Trophoblast cell (in vitro differentiated cells and primary cell): Measurements from ENCODE around the gene IMMP2L.

Source experiments
- DNase-seq, 2 donors: peaks; one replicate each; pipeline ENCODE4 v3.0.0-alpha.2; 2016
- H2AFZ ChIP-seq: 2 replicates; pipeline ENCODE4 v1.6.1; 2013; ENCODE audit warnings: low read length, moderate library complexity, mild to moderate bottlenecking; ENCODE audit not compliant: insufficient read depth, poor library complexity
- H2AK5ac ChIP-seq: 2 replicates; pipeline ENCODE4 v1.6.1; 2013; ENCODE audit warnings: mild to moderate bottlenecking, low read length
- H2BK120ac ChIP-seq: 2 replicates; pipeline ENCODE4 v1.6.1; 2013; ENCODE audit warnings: low read length, mild to moderate bottlenecking, moderate library complexity; ENCODE audit not compliant: insufficient read depth, poor library complexity
- H2BK12ac ChIP-seq: 2 replicates; pipeline ENCODE4 v1.6.1; 2013; ENCODE audit warnings: mild to moderate bottlenecking, low read length, moderate library complexity
- H2BK5ac ChIP-seq: 2 replicates; pipeline ENCODE4 v1.6.1; 2013; ENCODE audit warnings: low read length, low read depth, moderate library complexity, mild to moderate bottlenecking; ENCODE audit not compliant: poor library complexity
- H3K14ac ChIP-seq: 2 replicates; pipeline ENCODE4 v1.6.1; 2013; ENCODE audit warnings: mild to moderate bottlenecking, low read length
- H3K18ac ChIP-seq: 2 replicates; pipeline ENCODE4 v1.6.1; 2013; ENCODE audit warnings: mild to moderate bottlenecking, low read length
- H3K23ac ChIP-seq: 2 replicates; pipeline ENCODE4 v1.6.1; 2013; ENCODE audit warnings: low read length
- H3K27ac ChIP-seq: 2 replicates; pipeline ENCODE4 v1.5.1; 2013; ENCODE audit warnings: low read depth, mild to moderate bottlenecking, inconsistent platforms, low read length, moderate library complexity
- H3K27me3 ChIP-seq: 2 replicates; pipeline ENCODE4 v1.6.1; 2013; ENCODE audit warnings: inconsistent platforms, mild to moderate bottlenecking, low read length, moderate library complexity; ENCODE audit not compliant: insufficient read depth
- H3K36me3 ChIP-seq, 2 experiments: 1 replicate in 1 of 2; 2 replicates in 1 of 2; pipeline ENCODE4 v1.6.1; 2013; ENCODE audit warnings: low read length in 2 of 2, mild to moderate bottlenecking in 2 of 2, moderate library complexity in 1 of 2; ENCODE audit not compliant: insufficient read depth in 2 of 2, control insufficient read depth in 1 of 2
- H3K4ac ChIP-seq: 2 replicates; pipeline ENCODE4 v1.6.1; 2013; ENCODE audit warnings: low read depth, mild to moderate bottlenecking, low read length, moderate library complexity
- H3K4me1 ChIP-seq, 2 experiments: 1 replicate in 1 of 2; 2 replicates in 1 of 2; pipeline ENCODE4 v1.6.1; 2013; ENCODE audit warnings: low read length in 2 of 2, mild to moderate bottlenecking in 2 of 2, moderate library complexity in 1 of 2; ENCODE audit not compliant: insufficient read depth in 2 of 2, control insufficient read depth in 1 of 2
- H3K4me2 ChIP-seq: 2 replicates; pipeline ENCODE4 v1.6.1; 2013; ENCODE audit warnings: inconsistent platforms, mild to moderate bottlenecking, low read length, moderate library complexity
- H3K4me3 ChIP-seq: 2 replicates; pipeline ENCODE4 v1.5.1; 2013; ENCODE audit warnings: mild to moderate bottlenecking, low read depth, low read length, inconsistent platforms
- H3K79me1 ChIP-seq: one replicate; pipeline ENCODE4 v1.6.1; 2013; ENCODE audit warnings: low read length
- H3K79me2 ChIP-seq: 2 replicates; pipeline ENCODE4 v1.6.1; 2013; ENCODE audit warnings: low read length, mild to moderate bottlenecking; ENCODE audit not compliant: control insufficient read depth, insufficient read depth, poor library complexity
- H3K9ac ChIP-seq: 2 replicates; pipeline ENCODE4 v1.6.1; 2013; ENCODE audit warnings: mild to moderate bottlenecking, low read length
- H3K9me3 ChIP-seq: 2 replicates; pipeline ENCODE4 v1.6.1; 2013; ENCODE audit warnings: low read depth, mild to moderate bottlenecking, control low read depth, inconsistent platforms, low read length; ENCODE audit not compliant: insufficient read depth
- H4K12ac ChIP-seq: 2 replicates; pipeline ENCODE4 v1.6.1; 2013; ENCODE audit warnings: low read depth, mild to moderate bottlenecking, low read length, moderate library complexity
- H4K8ac ChIP-seq: 2 replicates; pipeline ENCODE4 v1.6.1; 2013; ENCODE audit warnings: low read depth, mild to moderate bottlenecking, low read length, moderate library complexity
- H4K91ac ChIP-seq: one replicate; pipeline ENCODE4 v1.6.1; 2013; ENCODE audit warnings: low read depth, mild to moderate bottlenecking, low read length, moderate library complexity
- WGBS: extraction: QIAGEN DNeasy Blood & Tissue Kit; methylation state at CpG from one replicate; pipeline ENCODE4 v1.1.7; 2013; ENCODE audit warnings: missing lambda C conversion rate; ENCODE audit not compliant: insufficient read length, insufficient coverage; ENCODE audit errors: extremely low coverage; 5-methylcytosine and 5-hydroxymethylcytosine counted together

IMMP2L gene

DNA sequence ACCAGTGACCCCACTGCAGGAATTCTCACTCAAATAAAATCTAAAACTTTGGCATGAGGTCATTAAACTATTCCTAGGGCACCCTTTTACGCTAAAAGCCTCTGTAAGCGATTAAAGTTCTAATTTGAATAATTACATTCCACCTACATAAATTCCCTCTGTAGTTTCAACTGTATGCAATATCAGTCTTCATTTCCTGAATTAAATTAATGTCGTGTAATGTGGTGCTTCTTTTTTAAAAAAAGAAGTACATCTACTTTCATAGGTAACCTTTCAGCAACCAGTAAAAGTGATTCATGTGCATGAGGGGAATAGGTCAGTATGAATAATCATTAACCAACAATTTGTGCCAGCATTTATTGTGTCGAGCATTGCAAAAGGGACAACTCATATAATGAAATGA is 44.7 kb downstream of the IMMP2L start:
- Histone ChIP-seq H2BK12ac (no peak overlapping the region), H3K23ac (no peak overlapping the region), H3K9me3 (no peaks in the 10 kb centered on the region), H3K79me2 (no peaks in the 10 kb centered on the region), H4K8ac (no peak overlapping the region), H2BK5ac (no peak overlapping the region), H3K27ac (no peak overlapping the region), H2AFZ (no peak overlapping the region), H3K4ac (no peak overlapping the region), H3K14ac (no peak overlapping the region), H4K12ac (no peak overlapping the region), H2BK120ac (no peak overlapping the region), H3K9ac (no peak overlapping the region), H3K4me1 (no peaks in the 10 kb centered on the region), H3K79me1 (no peaks in the 10 kb centered on the region), H3K4me3 (no peak overlapping the region), H2AK5ac (no peak overlapping the region), H3K36me3 (no peaks in the 10 kb centered on the region), H4K91ac (no peak overlapping the region), H3K18ac (no peak overlapping the region), H3K4me2 (no peak overlapping the region), H3K27me3 (no peaks in the 10 kb centered on the region)
- no CpG with 5 or more reads among the region's 4 CpGs for WGBS
- no peak for DNase-seq

DNA sequence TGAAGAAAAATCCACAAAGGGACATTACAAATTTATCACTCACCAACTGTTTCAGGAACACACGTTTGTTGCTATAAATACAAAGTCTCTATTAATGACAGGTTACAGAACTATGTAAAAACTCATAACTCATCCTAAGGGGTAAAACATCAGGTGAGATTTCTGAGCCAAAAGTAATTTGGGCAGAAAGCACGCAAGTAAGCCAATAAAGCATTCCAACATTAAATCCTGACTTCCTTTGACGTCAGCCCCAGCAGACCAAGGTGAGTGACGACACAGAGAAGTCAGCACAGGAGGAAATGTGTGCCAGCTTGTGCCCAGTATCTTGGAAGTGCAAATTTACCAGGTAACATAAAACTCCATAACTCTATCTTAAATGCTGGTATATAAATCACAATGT is 45.7 kb downstream of the IMMP2L start:
- no peak overlapping the region for H2AK5ac ChIP-seq

DNA sequence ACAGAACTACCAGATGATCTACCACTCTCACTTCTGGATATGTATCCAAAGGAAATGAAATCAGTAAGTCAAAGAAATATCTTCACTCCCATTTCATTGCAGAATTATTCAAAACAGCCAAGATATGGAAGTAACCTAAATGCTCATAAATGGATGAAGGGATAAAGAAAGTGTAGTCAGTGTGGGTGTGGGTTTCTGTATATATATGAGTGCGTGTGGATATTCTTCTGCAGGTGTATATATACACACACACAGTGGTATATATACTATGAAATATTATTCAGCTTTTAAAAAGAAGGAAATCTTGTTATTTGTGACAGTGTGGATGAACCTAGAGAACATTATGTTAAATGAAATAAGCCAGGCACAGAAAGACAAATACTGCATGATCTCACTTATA is 48.7 kb downstream of the IMMP2L start:
- no peak for DNase-seq
- no peaks in the 10 kb centered on the region for H3K79me1 ChIP-seq
- WGBS: no CpG with 5 or more reads among the region's 1 CpG

More for the DNA sequence above, 45.7 kb downstream of the IMMP2L start:
- Histone ChIP-seq H2AFZ (no peak overlapping the region), H3K79me1 (no peaks in the 10 kb centered on the region), H2BK5ac (no peak overlapping the region), H2BK12ac (no peak overlapping the region), H3K4me2 (no peak overlapping the region), H3K4me3 (no peak overlapping the region), H3K9ac (no peak overlapping the region), H3K27me3 (no peaks in the 10 kb centered on the region), H3K14ac (no peak overlapping the region), H4K8ac (no peak overlapping the region), H3K23ac (no peak overlapping the region), H3K18ac (no peak overlapping the region), H3K36me3 (no peaks in the 10 kb centered on the region), H4K12ac (no peak overlapping the region), H3K4ac (no peak overlapping the region), H3K4me1 (no peaks in the 10 kb centered on the region), H4K91ac (no peak overlapping the region), H2BK120ac (no peak overlapping the region), H3K27ac (no peak overlapping the region), H3K9me3 (no peaks in the 10 kb centered on the region), H3K79me2 (no peaks in the 10 kb centered on the region)
- DNase-seq: peak; percentile 0 to 24
- no CpG with 5 or more reads among the region's 4 CpGs for WGBS

DNA sequence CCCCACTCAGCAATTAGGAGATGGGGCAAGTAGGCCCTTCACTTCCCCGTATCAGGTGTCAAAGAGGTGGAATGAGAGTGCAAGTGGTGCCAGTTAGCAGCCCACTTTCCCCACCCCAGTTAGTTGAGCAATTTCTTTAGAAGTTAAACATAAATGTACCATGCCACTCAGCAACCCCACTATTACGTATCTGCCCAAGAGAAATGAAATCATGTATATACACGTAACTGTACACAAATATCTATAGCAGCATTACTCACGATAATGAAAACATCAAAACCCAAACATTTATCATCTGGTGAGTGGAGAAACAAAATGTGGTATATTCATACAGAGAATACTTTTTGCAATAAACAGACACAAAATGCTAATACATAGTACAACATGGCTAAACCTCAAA is 50.4 kb downstream of the IMMP2L start:
- H3K27ac ChIP-seq: no peak overlapping the region
- H4K91ac ChIP-seq: no peak overlapping the region
- H3K27me3 ChIP-seq: no peaks in the 10 kb centered on the region
- no peak overlapping the region for H3K23ac ChIP-seq
- H2BK5ac ChIP-seq: no peak overlapping the region
- H3K4ac ChIP-seq: no peak overlapping the region
- H3K4me1 ChIP-seq: no peaks in the 10 kb centered on the region
- H3K79me2 ChIP-seq: no peaks in the 10 kb centered on the region
- H4K12ac ChIP-seq: no peak overlapping the region
- H3K9me3 ChIP-seq: no peaks in the 10 kb centered on the region
- no peaks in the 10 kb centered on the region for H3K79me1 ChIP-seq
- H3K14ac ChIP-seq: no peak overlapping the region
- no peak overlapping the region for H3K18ac ChIP-seq
- no peak overlapping the region for H2AFZ ChIP-seq
- no peak overlapping the region for H3K4me2 ChIP-seq
- no peak overlapping the region for H3K4me3 ChIP-seq
- no peak overlapping the region for H3K9ac ChIP-seq
- H2BK120ac ChIP-seq: no peak overlapping the region
- no peaks in the 10 kb centered on the region for H3K36me3 ChIP-seq
- H4K8ac ChIP-seq: no peak overlapping the region
- DNase-seq: no peak
- H2BK12ac ChIP-seq: no peak overlapping the region
- no peak overlapping the region for H2AK5ac ChIP-seq
- WGBS: no CpG with 5 or more reads among the region's 4 CpGs

More for the DNA sequence above, 48.7 kb downstream of the IMMP2L start:
- no peak overlapping the region for H4K91ac ChIP-seq
- no peak overlapping the region for H3K4me3 ChIP-seq
- H2BK12ac ChIP-seq: no peak overlapping the region
- H3K9ac ChIP-seq: no peak overlapping the region
- no peak overlapping the region for H3K14ac ChIP-seq
- no peak overlapping the region for H2AFZ ChIP-seq
- no peak overlapping the region for H3K23ac ChIP-seq
- no peaks in the 10 kb centered on the region for H3K36me3 ChIP-seq
- H3K9me3 ChIP-seq: no peaks in the 10 kb centered on the region
- H4K12ac ChIP-seq: no peak overlapping the region
- no peak overlapping the region for H2BK120ac ChIP-seq
- H3K27me3 ChIP-seq: no peaks in the 10 kb centered on the region
- H3K27ac ChIP-seq: no peak overlapping the region
- H3K79me2 ChIP-seq: no peaks in the 10 kb centered on the region
- no peak overlapping the region for H2BK5ac ChIP-seq
- no peak overlapping the region for H4K8ac ChIP-seq
- no peak overlapping the region for H3K4ac ChIP-seq
- no peak overlapping the region for H3K18ac ChIP-seq
- H3K4me1 ChIP-seq: no peaks in the 10 kb centered on the region
- H3K4me2 ChIP-seq: no peak overlapping the region
- H2AK5ac ChIP-seq: no peak overlapping the region
